Muscle of back (tissue), 13 donors: ENCODE data around the gene PAF1. TPM values are rescaled to one million over a fixed set of nuclear protein-coding genes. Genes with fewer than 3 reads are reported as not detected.
A peak's percentile ranks its signal among the peaks of the same experiment; 100 is the strongest.

Experiments used
- DNase-seq, 3 donors: peaks; one replicate each; pipeline versions ENCODE4 v3.0.0 to v3.0.0-alpha.2; 2013
- long read RNA-seq, 9 donors: transcript quantifications; one replicate each; lab custom pipeline, GENCODE V29; 2026
- polyA plus RNA-seq, 10 donors: library from polyadenylated mRNA; unstranded; fragments of 120-200 nt; gene quantifications; one replicate each; pipeline ENCODE4 v1.2.1, GENCODE V29; 2013; ENCODE audit not compliant: insufficient read length in 10 of 10

The PAF1 gene
- polyA plus RNA-seq = 10 to 100 TPM; 33.8 to 43.8 (median 38.7) TPM
- long read RNA-seq, donor 1, transcript PAF1-201 (14 exons, 2,066 nt) = major isoform, 11 of 31 reads
- long read RNA-seq, donor 1, partial matches to known transcripts = 19 of 31 reads
- long read RNA-seq, donor 1, other reads (novel, unspliced or antisense) = 0 of 31 reads
- long read RNA-seq, donor 2, partial matches to known transcripts = 9 of 12 reads
- long read RNA-seq, donor 2, other reads (novel, unspliced or antisense) = 0 of 12 reads
- long read RNA-seq, donor 3 = 0 reads
- long read RNA-seq, donor 4, partial matches to known transcripts = 0 of 2 reads
- long read RNA-seq, donor 4, other reads (novel, unspliced or antisense) = 0 of 2 reads
- long read RNA-seq, donor 5, partial matches to known transcripts = 7 of 11 reads
- long read RNA-seq, donor 5, other reads (novel, unspliced or antisense) = 0 of 11 reads
- long read RNA-seq, donor 6, partial matches to known transcripts = 16 of 18 reads
- long read RNA-seq, donor 6, other reads (novel, unspliced or antisense) = 0 of 18 reads
- long read RNA-seq, donor 7, transcript PAF1-201 (14 exons, 2,066 nt) = major isoform, 9 of 24 reads
- long read RNA-seq, donor 7, partial matches to known transcripts = 15 of 24 reads
- long read RNA-seq, donor 7, other reads (novel, unspliced or antisense) = 0 of 24 reads
- long read RNA-seq, donor 8, partial matches to known transcripts = 16 of 20 reads
- long read RNA-seq, donor 8, other reads (novel, unspliced or antisense) = 0 of 20 reads
- long read RNA-seq, donor 9, partial matches to known transcripts = 0 of 1 reads
- long read RNA-seq, donor 9, other reads (novel, unspliced or antisense) = 0 of 1 reads

GRCh38 chr19:39390751-39391437 is at the start of gene PAF1, which contains the start of gene MED29:
TSS of gene PAF1 (minus strand) at chr19:39391106. CDS start at chr19:39390864, 242 bp downstream.
TSS of gene MED29 (plus strand) at chr19:39391378. CDS start at chr19:39391423, 45 bp downstream.
- peak; percentile 100 for DNase-seq

GRCh38 chr19:39438270-39438934 is 47.5 kb upstream of the PAF1 start:
- DNase-seq = no peak

- no peak for DNase-seq
Measured at GRCh38 chr19:39436350-39436716, 45.4 kb upstream of the PAF1 start.

- DNase-seq = peak; percentile 97 to 99 (median 98)
Measured at GRCh38 chr19:39435499-39436349, 44.8 kb upstream of the PAF1 start, which contains the start of gene RPS16. TSS of gene RPS16 (minus strand) at chr19:39435949. CDS start at chr19:39435895, 54 bp downstream.

- no peak for DNase-seq
Measured at GRCh38 chr19:39434123-39435076, 43.5 kb upstream of the PAF1 start.

- DNase-seq = no peak
Measured at GRCh38 chr19:39433480-39434079, 42.7 kb upstream of the PAF1 start.

GRCh38 chr19:39432677-39433025 is 41.7 kb upstream of the PAF1 start:
- DNase-seq = no peak

GRCh38 chr19:39430675-39431593 is 40.0 kb upstream of the PAF1 start:
- peak in 2 of 3 donors; percentile 33 to 65 for DNase-seq

GRCh38 chr19:39428283-39429112 is 37.6 kb upstream of the PAF1 start:
- peak; percentile 83 to 95 (median 89) for DNase-seq

GRCh38 chr19:39427707-39428106 is 36.8 kb upstream of the PAF1 start:
- no peak for DNase-seq

- no peak for DNase-seq
Measured at GRCh38 chr19:39426170-39426569, 35.3 kb upstream of the PAF1 start.

- DNase-seq = no peak
Measured at GRCh38 chr19:39425744-39426143, 34.8 kb upstream of the PAF1 start.

GRCh38 chr19:39424934-39425333 is 34.0 kb upstream of the PAF1 start:
- DNase-seq = no peak

GRCh38 chr19:39423258-39424086 is 32.6 kb upstream of the PAF1 start:
- DNase-seq = no peak

- no peak for DNase-seq
Measured at GRCh38 chr19:39422020-39422419, 31.1 kb upstream of the PAF1 start.

- no peak for DNase-seq
Measured at GRCh38 chr19:39420769-39421168, 29.9 kb upstream of the PAF1 start.
